HCT116 (cell line): Measurements from ENCODE around the gene NDUFS1. TPM values are rescaled to one million over a fixed set of nuclear protein-coding genes. Genes with fewer than 3 reads are reported as not detected.
"Not testable (repeated sequence)": the region's sequence is repeated elsewhere in the genome, so short reads cannot be mapped to it uniquely, and the experiment has no call there.

ENCODE experiments used
- ATAC-seq: fragments of 200-7000 bp; cut with Tn5 transposase; 2 replicates; pipeline ENCODE4 v1.9.1; 2020; ENCODE audit warnings: mild to moderate bottlenecking, moderate library complexity
- BruUV-seq: library from RNA; stranded (reverse); fragments of 400-500 nt; replicated peaks from 2 replicates; lab custom pipeline; 2021; lab: Mats Ljungman, UMichigan
- CTCF ChIA-PET: fragments of 300-600 bp; sonication (Branson Sonifier 250); formaldehyde crosslinking; loops from one replicate; lab custom pipeline; 2021; ENCODE audit warnings: antibody characterized with exemption; lab: Charles Lee
- POLR2A ChIA-PET: fragments of 300-600, 350-600 bp; sonication (Branson Sonifier 250); formaldehyde crosslinking; loops from one replicate; lab custom pipeline; 2021; ENCODE audit warnings: antibody characterized with exemption; lab: Charles Lee
- RAD21 ChIA-PET, 2 experiments: fragments of 300-600 bp; sonication (Branson Sonifier 250); formaldehyde crosslinking; loops; one replicate each; lab custom pipeline; 2023; ENCODE audit warnings: low total read pairs in 2 of 2; ENCODE audit not compliant: uncharacterized antibody in 2 of 2, unreplicated experiment in 2 of 2, low non-redundant PET in 1 of 2; lab: Charles Lee
- DNase-seq: peaks from one replicate; pipeline ENCODE4 v3.0.0-alpha.2; 2010; ENCODE audit warnings: low read depth, low spot score
- H2AFZ ChIP-seq: fragments of 200-600 bp; shearing (Covaris generic), sonication (generic); 2 replicates; pipeline ENCODE4 v1.6.1; 2017; ENCODE audit warnings: low read depth, mixed run types, mixed read lengths, antibody characterized with exemption, low read length; ENCODE audit not compliant: poor library complexity, severe bottlenecking
- H3K27ac ChIP-seq: 2 replicates; pipeline ENCODE4 v1.5.1; 2012; ENCODE audit warnings: low read depth, low read length
- H3K27me3 ChIP-seq: fragments of 200-600 bp; sonication (generic); 2 replicates; pipeline ENCODE4 v1.6.1; 2016; ENCODE audit warnings: mixed run types, low read length, mixed read lengths; ENCODE audit not compliant: insufficient read depth
- H3K36me3 ChIP-seq, 2 experiments: fragments of 200-500 bp in 1 of 2; fragments of 200-600 bp in 1 of 2; sonication (Bioruptor generic) in 1 of 2; sonication (generic) in 1 of 2; 2 replicates each; pipeline versions ENCODE4 v1.5.1 to v1.6.1; 2014 to 2016; ENCODE audit warnings: low read length in 2 of 2, inconsistent platforms in 1 of 2, mixed read lengths in 1 of 2, mixed run types in 1 of 2; ENCODE audit not compliant: insufficient read depth in 2 of 2, control insufficient read depth in 1 of 2
- H3K4me1 ChIP-seq, 2 experiments: fragments of 200-600 bp in 1 of 2; sonication (generic) in 1 of 2; 2 replicates each; pipeline versions ENCODE4 v1.5.1 to v1.6.1; 2012 to 2017; ENCODE audit warnings: low read length in 2 of 2, inconsistent platforms in 1 of 2, mild to moderate bottlenecking in 1 of 2, mixed read lengths in 1 of 2, mixed run types in 1 of 2, moderate library complexity in 1 of 2; ENCODE audit not compliant: insufficient read depth in 2 of 2, control insufficient read depth in 1 of 2
- H3K4me2 ChIP-seq: fragments of 200-600 bp; sonication (generic); 2 replicates; pipeline ENCODE4 v1.6.1; 2017; ENCODE audit warnings: mixed run types, low read length, mixed read lengths
- H3K4me3 ChIP-seq, 2 experiments: fragments of 200-600 bp in 1 of 2; sonication (generic) in 1 of 2; replicated peaks in 1 of 2; 2 replicates each; pipeline ENCODE4 v1.5.1; 2011 to 2016; ENCODE audit warnings: low read length in 2 of 2, control low read depth in 1 of 2, low read depth in 1 of 2, mild to moderate bottlenecking in 1 of 2, mixed read lengths in 1 of 2, mixed run types in 1 of 2
- H3K79me2 ChIP-seq: fragments of 200-600 bp; sonication (generic); 2 replicates; pipeline ENCODE4 v1.6.1; 2017; ENCODE audit warnings: mild to moderate bottlenecking, mixed run types, low read length, moderate library complexity, mixed read lengths; ENCODE audit not compliant: insufficient read depth
- H3K9ac ChIP-seq: fragments of 200-600 bp; sonication (generic); 2 replicates; pipeline ENCODE4 v1.6.1; 2016; ENCODE audit warnings: low read length, mixed read lengths
- H3K9me2 ChIP-seq: fragments of 200-600 bp; sonication (generic), shearing (Covaris generic); 2 replicates; pipeline ENCODE4 v1.6.1; 2017; ENCODE audit warnings: mixed run types, mild to moderate bottlenecking, moderate library complexity; ENCODE audit not compliant: insufficient read depth
- H3K9me3 ChIP-seq, 2 experiments: fragments of 200-500 bp in 1 of 2; fragments of 200-600 bp in 1 of 2; sonication (Bioruptor generic) in 1 of 2; sonication (generic) in 1 of 2; 2 replicates each; pipeline ENCODE4 v1.6.1; 2014 to 2017; ENCODE audit warnings: low read length in 2 of 2, mixed read lengths in 2 of 2, inconsistent platforms in 1 of 2, low read depth in 1 of 2, mild to moderate bottlenecking in 1 of 2, mixed run types in 1 of 2, moderate library complexity in 1 of 2; ENCODE audit not compliant: control insufficient read depth in 1 of 2, insufficient read depth in 1 of 2
- H4K20me1 ChIP-seq: fragments of 200-600 bp; sonication (generic), shearing (Covaris generic); 2 replicates; pipeline ENCODE4 v1.6.1; 2017; ENCODE audit warnings: mixed run types, mild to moderate bottlenecking, moderate library complexity; ENCODE audit not compliant: insufficient read depth
- CBX3 ChIP-seq: IDR thresholded peaks from 2 replicates; pipeline ENCODE4 v1.6.1; 2012; ENCODE audit warnings: low read depth
- CEBPB ChIP-seq: IDR thresholded peaks from 2 replicates; pipeline ENCODE4 v1.6.1; 2012; ENCODE audit warnings: low read depth
- EGR1 ChIP-seq: IDR thresholded peaks from 2 replicates; pipeline ENCODE4 v1.6.1; 2012; ENCODE audit warnings: low read depth
- ELF1 ChIP-seq: IDR thresholded peaks from 2 replicates; pipeline ENCODE4 v1.6.1; 2012; ENCODE audit warnings: low read depth, borderline replicate concordance
- EZH2phosphoT487 ChIP-seq: fragments of 200-600 bp; IDR thresholded peaks from 2 replicates; pipeline ENCODE4 v1.6.1; 2018; ENCODE audit warnings: antibody characterized with exemption, borderline replicate concordance
- FOSL1 ChIP-seq: IDR thresholded peaks from 2 replicates; pipeline ENCODE4 v1.6.1; 2012; ENCODE audit warnings: low read depth
- JUND ChIP-seq: IDR thresholded peaks from 2 replicates; pipeline ENCODE4 v1.6.1; 2012
- POLR2A ChIP-seq: IDR thresholded peaks from 2 replicates; pipeline ENCODE4 v1.7.0; 2011; ENCODE audit warnings: borderline replicate concordance; ENCODE audit not compliant: insufficient read depth, insufficient read length; ENCODE audit errors: extremely low read depth
- RAD21 ChIP-seq: IDR thresholded peaks from 2 replicates; pipeline ENCODE4 v1.6.1; 2012; ENCODE audit warnings: low read depth, mild to moderate bottlenecking
- SIN3A ChIP-seq: IDR thresholded peaks from 2 replicates; pipeline ENCODE4 v1.6.1; 2012; ENCODE audit warnings: low read depth
- SP1 ChIP-seq: IDR thresholded peaks from 2 replicates; pipeline ENCODE4 v1.6.1; 2012; ENCODE audit warnings: low read depth
- SRF ChIP-seq: IDR thresholded peaks from 2 replicates; pipeline ENCODE4 v1.6.1; 2012; ENCODE audit warnings: low read depth
- ZNF274 ChIP-seq: fragments of 200-500 bp; sonication (Bioruptor generic); IDR thresholded peaks from 2 replicates; pipeline ENCODE4 v1.6.1; 2014; ENCODE audit warnings: mild to moderate bottlenecking, low read depth, low read length, inconsistent platforms
- intact Hi-C: fragments of 100-400 bp; cut with micrococcal nuclease; formaldehyde crosslinking; loops from 2 replicates; pipeline ENCODE4 v1.10.0; 2022
- total RNA-seq: library from RNA; stranded (reverse); gene quantifications from one replicate; pipeline ENCODE4 v1.2.1, GENCODE V29; 2021; ENCODE audit not compliant: unreplicated experiment
- TF ChIP-seq, protein P1 (sequence below): IDR thresholded peaks from 2 replicates; pipeline ENCODE4 v1.6.1; 2011; ENCODE audit warnings: mild to moderate bottlenecking, low read length, moderate library complexity; ENCODE audit not compliant: insufficient replicate concordance; ENCODE audit errors: extremely low read depth
- TF ChIP-seq, protein P2 (sequence below): IDR thresholded peaks from 2 replicates; pipeline ENCODE4 v1.6.1; 2012
- TF ChIP-seq, protein P3 (sequence below), 3 experiments: fragments of 200-600 bp in 1 of 3; sonication (generic) in 1 of 3; IDR thresholded peaks in 2 of 3; conservative IDR thresholded peaks in 1 of 3; 2 replicates each; pipeline ENCODE4 v1.5.1; 2012 to 2017; ENCODE audit warnings: low read depth in 2 of 3, low read length in 2 of 3, antibody characterized with exemption in 1 of 3, borderline replicate concordance in 1 of 3, control low read depth in 1 of 3, mild to moderate bottlenecking in 1 of 3, mixed read lengths in 1 of 3, mixed run types in 1 of 3, moderate library complexity in 1 of 3; ENCODE audit not compliant: insufficient read depth in 1 of 3
- TF ChIP-seq, protein P4 (sequence below): IDR thresholded peaks from 2 replicates; pipeline ENCODE4 v1.6.1; 2012

The NDUFS1 gene
- total RNA-seq, 1 experiment from 2014 or later = 86.6 TPM

DNA sequence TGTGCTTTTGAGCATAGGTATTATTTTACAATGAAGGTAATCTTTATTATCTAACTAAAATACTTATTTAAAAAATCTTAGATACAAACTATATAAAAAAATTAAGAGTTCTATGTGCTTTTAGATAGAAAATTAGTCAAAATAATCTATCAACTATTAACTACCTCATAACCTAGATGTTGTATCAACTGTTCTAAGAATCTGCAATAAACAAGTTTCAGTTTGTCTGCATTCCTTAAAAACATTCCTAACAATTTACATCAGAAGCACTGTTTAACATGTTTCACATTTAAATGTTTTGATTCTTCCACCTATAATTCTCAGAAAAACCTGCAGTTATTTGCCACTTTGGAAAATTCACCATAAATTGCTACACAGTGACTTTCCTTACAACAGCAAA lies 33.3 kb downstream of the NDUFS1 start:
- Histone ChIP-seq H2AFZ (no peak overlapping the region), H3K9me3 (no peaks in the 10 kb centered on the region), H3K9me2 (no peaks in the 10 kb centered on the region), H3K36me3 (peaks cover 8 to 45% of the 10 kb centered on the region in 2 experiments), H3K27me3 (no peaks in the 10 kb centered on the region), H3K79me2 (no peaks in the 10 kb centered on the region), H3K4me2 (no peak overlapping the region), H3K9ac (no peak overlapping the region), H4K20me1 (peaks cover 4% of the 10 kb centered on the region; the same call in 1 of the 2 replicates), H3K4me1 (no peaks in the 10 kb centered on the region), H3K27ac (no peak overlapping the region), H3K4me3 (no peak overlapping the region)
- POLR2A ChIA-PET = no interaction called here
- DNase-seq (no peak), ATAC-seq (no peak)
- no TSS peak for BruUV-seq
- CTCF ChIA-PET = no interaction called here
- intact Hi-C loops = no loop called here
- RAD21 ChIA-PET = no interaction called here
- TF ChIP-seq CEBPB (no peak), CBX3 (no peak), JUND (no peak), ELF1 (no peak), RAD21 (no peak), EZH2phosphoT487 (no peak), SIN3A (no peak), POLR2A (no peak), EGR1 (no peak), FOSL1 (no peak), ZNF274 (no peak), SP1 (no peak), SRF (no peak)
- TF ChIP-seq, protein P1, sequence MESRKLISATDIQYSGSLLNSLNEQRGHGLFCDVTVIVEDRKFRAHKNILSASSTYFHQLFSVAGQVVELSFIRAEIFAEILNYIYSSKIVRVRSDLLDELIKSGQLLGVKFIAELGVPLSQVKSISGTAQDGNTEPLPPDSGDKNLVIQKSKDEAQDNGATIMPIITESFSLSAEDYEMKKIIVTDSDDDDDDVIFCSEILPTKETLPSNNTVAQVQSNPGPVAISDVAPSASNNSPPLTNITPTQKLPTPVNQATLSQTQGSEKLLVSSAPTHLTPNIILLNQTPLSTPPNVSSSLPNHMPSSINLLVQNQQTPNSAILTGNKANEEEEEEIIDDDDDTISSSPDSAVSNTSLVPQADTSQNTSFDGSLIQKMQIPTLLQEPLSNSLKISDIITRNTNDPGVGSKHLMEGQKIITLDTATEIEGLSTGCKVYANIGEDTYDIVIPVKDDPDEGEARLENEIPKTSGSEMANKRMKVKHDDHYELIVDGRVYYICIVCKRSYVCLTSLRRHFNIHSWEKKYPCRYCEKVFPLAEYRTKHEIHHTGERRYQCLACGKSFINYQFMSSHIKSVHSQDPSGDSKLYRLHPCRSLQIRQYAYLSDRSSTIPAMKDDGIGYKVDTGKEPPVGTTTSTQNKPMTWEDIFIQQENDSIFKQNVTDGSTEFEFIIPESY = no peak
- TF ChIP-seq, protein P2, sequence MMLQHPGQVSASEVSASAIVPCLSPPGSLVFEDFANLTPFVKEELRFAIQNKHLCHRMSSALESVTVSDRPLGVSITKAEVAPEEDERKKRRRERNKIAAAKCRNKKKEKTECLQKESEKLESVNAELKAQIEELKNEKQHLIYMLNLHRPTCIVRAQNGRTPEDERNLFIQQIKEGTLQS = no peak
- TF ChIP-seq, protein P3, sequence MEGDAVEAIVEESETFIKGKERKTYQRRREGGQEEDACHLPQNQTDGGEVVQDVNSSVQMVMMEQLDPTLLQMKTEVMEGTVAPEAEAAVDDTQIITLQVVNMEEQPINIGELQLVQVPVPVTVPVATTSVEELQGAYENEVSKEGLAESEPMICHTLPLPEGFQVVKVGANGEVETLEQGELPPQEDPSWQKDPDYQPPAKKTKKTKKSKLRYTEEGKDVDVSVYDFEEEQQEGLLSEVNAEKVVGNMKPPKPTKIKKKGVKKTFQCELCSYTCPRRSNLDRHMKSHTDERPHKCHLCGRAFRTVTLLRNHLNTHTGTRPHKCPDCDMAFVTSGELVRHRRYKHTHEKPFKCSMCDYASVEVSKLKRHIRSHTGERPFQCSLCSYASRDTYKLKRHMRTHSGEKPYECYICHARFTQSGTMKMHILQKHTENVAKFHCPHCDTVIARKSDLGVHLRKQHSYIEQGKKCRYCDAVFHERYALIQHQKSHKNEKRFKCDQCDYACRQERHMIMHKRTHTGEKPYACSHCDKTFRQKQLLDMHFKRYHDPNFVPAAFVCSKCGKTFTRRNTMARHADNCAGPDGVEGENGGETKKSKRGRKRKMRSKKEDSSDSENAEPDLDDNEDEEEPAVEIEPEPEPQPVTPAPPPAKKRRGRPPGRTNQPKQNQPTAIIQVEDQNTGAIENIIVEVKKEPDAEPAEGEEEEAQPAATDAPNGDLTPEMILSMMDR (IDR thresholded peaks at IDR 0.05 in 2 of 3, conservative IDR thresholded peaks at IDR 0.05 in 1 of 3; ENCODE audit: borderline replicate concordance in 1 of 3, insufficient read depth in 1 of 3, low read depth in 2 of 3, low read length in 2 of 3) = no peak
- TF ChIP-seq, protein P4, sequence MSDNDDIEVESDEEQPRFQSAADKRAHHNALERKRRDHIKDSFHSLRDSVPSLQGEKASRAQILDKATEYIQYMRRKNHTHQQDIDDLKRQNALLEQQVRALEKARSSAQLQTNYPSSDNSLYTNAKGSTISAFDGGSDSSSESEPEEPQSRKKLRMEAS = no peak

DNA sequence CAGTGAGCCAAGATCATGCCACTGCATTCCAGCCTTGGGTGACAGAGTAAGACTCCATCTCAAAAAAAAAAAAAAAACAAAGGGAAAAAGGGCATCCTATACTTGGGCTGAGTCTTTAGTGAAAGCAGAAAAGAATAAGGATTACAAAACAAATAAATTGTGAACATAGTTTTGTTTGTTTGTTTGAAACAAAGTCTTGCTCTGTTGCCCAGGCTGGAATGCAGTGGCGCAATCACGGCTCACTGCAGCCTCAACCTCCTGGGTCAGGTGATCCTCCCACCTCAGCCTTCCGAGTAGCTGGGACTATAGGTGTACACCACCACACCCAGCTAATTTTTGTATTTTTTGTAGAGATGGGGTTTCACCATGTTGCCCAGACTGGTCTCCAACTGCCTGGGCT lies 36.7 kb downstream of the NDUFS1 start:
- H3K9me2 ChIP-seq, POLR2A ChIA-PET, H3K4me3 ChIP-seq, H3K4me1 ChIP-seq, DNase-seq, H2AFZ ChIP-seq, H3K27ac ChIP-seq, H3K4me2 ChIP-seq, H3K9ac ChIP-seq, H4K20me1 ChIP-seq, H3K79me2 ChIP-seq, RAD21 ChIA-PET, H3K27me3 ChIP-seq, CTCF ChIA-PET, intact Hi-C loops, ATAC-seq, BruUV-seq, H3K9me3 ChIP-seq: not testable (repeated sequence)
- H3K36me3 ChIP-seq = peaks cover 11 to 36% of the 10 kb centered on the region in 2 experiments
